Measurements from ENCODE around the gene TAF1B. TPM values are rescaled to one million over a fixed set of nuclear protein-coding genes. Genes with fewer than 3 reads are reported as not detected.

TAF1B gene
- polyA plus RNA-seq (ENCODE audit: low read depth in 6 of 6): 10 to 100 TPM in 1 of 6 donors, 1 to 10 TPM in 5; 3.4 to 16.5 (median 7.7) TPM

GRCh38 chr2:9843229-9844035 lies at the start of gene TAF1B:
TAF1B (plus strand) TSS chr2:9843474; CDS start chr2:9843542, 68 bp downstream.
- H3K36me3 Mint-ChIP-seq: peaks cover 0 to 12% of the 10 kb centered on the region in 2 donors
- H3K4me3 Mint-ChIP-seq: peak within 1 kb of the TSS; percentile 87 to 98 (median 96)
- H3K27ac Mint-ChIP-seq: peak within 1 kb of the TSS; percentile 76 to 96 (median 88)
- no peaks in the 10 kb centered on the region for H3K27me3 Mint-ChIP-seq
- ATAC-seq (ENCODE audit: low read depth in 2 of 2): peak; percentile 85 to 88
- DNase-seq: peak; percentile 78
- H3K4me1 Mint-ChIP-seq: peaks cover 16 to 35% (median 32%) of the 10 kb centered on the region in 3 donors
- H3K9me3 Mint-ChIP-seq: no peaks in the 10 kb centered on the region

- H3K4me1 Mint-ChIP-seq: peaks cover 20 to 30% (median 20%) of the 10 kb centered on the region in 3 donors
- peaks cover 0 to 2% (median 0%) of the 10 kb centered on the region in 7 donors for H3K9me3 Mint-ChIP-seq
- peak overlapping the region in 3 of 8 donors; percentile 30 to 72 (median 72) for H3K4me3 Mint-ChIP-seq
- H3K27ac Mint-ChIP-seq: peak overlapping the region in 3 of 6 donors; percentile 22 to 62 (median 27)
- H3K36me3 Mint-ChIP-seq: peaks cover 0 to 10% of the 10 kb centered on the region in 2 donors
- DNase-seq (no peak), ATAC-seq (ENCODE audit: low read depth in 2 of 2) (no peak)
- no peaks in the 10 kb centered on the region for H3K27me3 Mint-ChIP-seq
These were observed 49.2 kb upstream of the TAF1B start for GRCh38 chr2:9793918-9794717.

- no peak overlapping the region for H3K4me3 Mint-ChIP-seq
- peaks cover 0 to 10% of the 10 kb centered on the region in 2 donors for H3K36me3 Mint-ChIP-seq
- peaks cover 0 to 2% (median 0%) of the 10 kb centered on the region in 7 donors for H3K9me3 Mint-ChIP-seq
- DNase-seq: no peak
- peak overlapping the region in 1 of 6 donors; percentile 69 for H3K27ac Mint-ChIP-seq
- H3K27me3 Mint-ChIP-seq: peaks cover 5 to 9% (median 8%) of the 10 kb centered on the region in 3 donors
- no peak for ATAC-seq (ENCODE audit: low read depth in 2 of 2)
- peaks cover 27 to 39% (median 29%) of the 10 kb centered on the region in 3 donors for H3K4me1 Mint-ChIP-seq
These were observed 48.2 kb upstream of the TAF1B start for GRCh38 chr2:9795071-9795470.

- H3K27ac Mint-ChIP-seq: peak overlapping the region in 1 of 6 donors; percentile 15
- no peak overlapping the region for H3K4me3 Mint-ChIP-seq
- H3K36me3 Mint-ChIP-seq: peaks cover 0 to 10% of the 10 kb centered on the region in 2 donors
- H3K9me3 Mint-ChIP-seq: peaks cover 0 to 2% (median 0%) of the 10 kb centered on the region in 7 donors
- ATAC-seq (ENCODE audit: low read depth in 2 of 2): no peak
- no peak for DNase-seq
- H3K27me3 Mint-ChIP-seq: peaks cover 5 to 12% (median 11%) of the 10 kb centered on the region in 3 donors
- peaks cover 28 to 39% (median 32%) of the 10 kb centered on the region in 3 donors for H3K4me1 Mint-ChIP-seq
These were observed 46.9 kb upstream of the TAF1B start for GRCh38 chr2:9796056-9797010.

- Mint-ChIP-seq H3K4me3 (no peak overlapping the region), H3K36me3 (peaks cover 0 to 10% of the 10 kb centered on the region in 2 donors), H3K27me3 (peaks cover 5 to 12% (median 11%) of the 10 kb centered on the region in 3 donors), H3K9me3 (no peaks in the 10 kb centered on the region), H3K27ac (no peak overlapping the region), H3K4me1 (peaks cover 28 to 37% (median 32%) of the 10 kb centered on the region in 3 donors)
- DNase-seq (no peak), ATAC-seq (ENCODE audit: low read depth in 2 of 2) (no peak)
These were observed 46.2 kb upstream of the TAF1B start for GRCh38 chr2:9797086-9797485.

- Mint-ChIP-seq H3K4me1 (peaks cover 28 to 31% (median 29%) of the 10 kb centered on the region in 3 donors), H3K36me3 (peaks cover 0 to 10% of the 10 kb centered on the region in 2 donors), H3K4me3 (no peak overlapping the region), H3K27ac (peak overlapping the region in 1 of 6 donors; percentile 51), H3K27me3 (peaks cover 5 to 12% (median 11%) of the 10 kb centered on the region in 3 donors), H3K9me3 (peaks cover 0 to under 1% (median 0%) of the 10 kb centered on the region in 7 donors)
- DNase-seq: no peak
- ATAC-seq (ENCODE audit: low read depth in 2 of 2): no peak
These were observed 45.4 kb upstream of the TAF1B start for GRCh38 chr2:9797681-9798556.

- Mint-ChIP-seq H3K9me3 (peaks cover 0 to 3% (median 0%) of the 10 kb centered on the region in 7 donors), H3K4me1 (peaks cover 17 to 22% (median 21%) of the 10 kb centered on the region in 3 donors), H3K36me3 (peaks cover 0 to 6% of the 10 kb centered on the region in 2 donors), H3K4me3 (peak overlapping the region in 4 of 8 donors; percentile 51 to 84 (median 61)), H3K27me3 (peaks cover 5 to 12% (median 11%) of the 10 kb centered on the region in 3 donors), H3K27ac (peak overlapping the region in 1 of 6 donors; percentile 35)
- no peak for DNase-seq
- ATAC-seq (ENCODE audit: low read depth in 2 of 2): no peak
These were observed 44.2 kb upstream of the TAF1B start for GRCh38 chr2:9799011-9799596.

GRCh38 chr2:9799729-9800632 lies 43.3 kb upstream of the TAF1B start:
- peaks cover 0 to 6% (median 0%) of the 10 kb centered on the region in 7 donors for H3K9me3 Mint-ChIP-seq
- peak; percentile 72 for DNase-seq
- ATAC-seq (ENCODE audit: low read depth in 2 of 2): peak; percentile 95
- peaks cover 5 to 12% (median 11%) of the 10 kb centered on the region in 3 donors for H3K27me3 Mint-ChIP-seq
- peak overlapping the region in 5 of 6 donors; percentile 6 to 90 (median 35) for H3K27ac Mint-ChIP-seq
- peak overlapping the region in 7 of 8 donors; percentile 28 to 84 (median 65) for H3K4me3 Mint-ChIP-seq
- H3K4me1 Mint-ChIP-seq: peaks cover 12 to 17% (median 14%) of the 10 kb centered on the region in 3 donors
- no peaks in the 10 kb centered on the region for H3K36me3 Mint-ChIP-seq

GRCh38 chr2:9800639-9800974 lies 42.7 kb upstream of the TAF1B start:
- H3K4me3 Mint-ChIP-seq: no peak overlapping the region
- peaks cover 0 to 6% (median 0%) of the 10 kb centered on the region in 7 donors for H3K9me3 Mint-ChIP-seq
- H3K36me3 Mint-ChIP-seq: no peaks in the 10 kb centered on the region
- H3K27me3 Mint-ChIP-seq: peaks cover 5 to 12% (median 11%) of the 10 kb centered on the region in 3 donors
- no peak for ATAC-seq (ENCODE audit: low read depth in 2 of 2)
- H3K27ac Mint-ChIP-seq: no peak overlapping the region
- DNase-seq: no peak
- peaks cover 12 to 17% (median 14%) of the 10 kb centered on the region in 3 donors for H3K4me1 Mint-ChIP-seq

GRCh38 chr2:9800975-9801726 lies 42.1 kb upstream of the TAF1B start:
- DNase-seq: no peak
- Mint-ChIP-seq H3K27me3 (peaks cover 5 to 15% (median 13%) of the 10 kb centered on the region in 3 donors), H3K9me3 (peaks cover 0 to 6% (median 0%) of the 10 kb centered on the region in 7 donors), H3K36me3 (no peaks in the 10 kb centered on the region), H3K4me1 (peaks cover 12 to 17% (median 14%) of the 10 kb centered on the region in 3 donors), H3K27ac (peak overlapping the region in 1 of 6 donors; percentile 45), H3K4me3 (no peak overlapping the region)
- no peak for ATAC-seq (ENCODE audit: low read depth in 2 of 2)

Data from naive B cell (primary cell).